Mesenchymal stem cell (in vitro differentiated cells and primary cell): Measurements from ENCODE around the gene NMT1.

Source experiments
- DNase-seq: peaks from one replicate; pipeline ENCODE4 v3.0.0-alpha.2; 2013
- H2AFZ ChIP-seq: one replicate; pipeline ENCODE4 v1.6.1; 2013; ENCODE audit warnings: low read depth, mild to moderate bottlenecking, control low read depth, inconsistent platforms, low read length, moderate library complexity
- H2AK5ac ChIP-seq: 2 replicates; pipeline ENCODE4 v1.6.1; 2013; ENCODE audit warnings: low read length, moderate library complexity, mild to moderate bottlenecking, inconsistent platforms; ENCODE audit not compliant: severe bottlenecking
- H2BK120ac ChIP-seq: one replicate; pipeline ENCODE4 v1.6.1; 2013; ENCODE audit warnings: low read depth, mild to moderate bottlenecking, inconsistent platforms, low read length, moderate library complexity
- H2BK12ac ChIP-seq, 2 experiments: one replicate each; pipeline ENCODE4 v1.6.1; 2013; ENCODE audit warnings: inconsistent platforms in 2 of 2, low read length in 2 of 2, mild to moderate bottlenecking in 2 of 2, moderate library complexity in 2 of 2, control low read depth in 1 of 2
- H2BK15ac ChIP-seq: one replicate; pipeline ENCODE4 v1.6.1; 2013; ENCODE audit warnings: mild to moderate bottlenecking, low read depth, inconsistent platforms; ENCODE audit not compliant: poor library complexity, severe bottlenecking
- H2BK5ac ChIP-seq: 2 replicates; pipeline ENCODE4 v1.6.1; 2013; ENCODE audit warnings: low read depth, mild to moderate bottlenecking, low read length, control low read depth, inconsistent platforms; ENCODE audit not compliant: poor library complexity, severe bottlenecking
- H3K14ac ChIP-seq, 2 experiments: one replicate each; pipeline ENCODE4 v1.6.1; 2013; ENCODE audit warnings: inconsistent platforms in 2 of 2, low read length in 2 of 2, control low read depth in 1 of 2, mild to moderate bottlenecking in 1 of 2, moderate library complexity in 1 of 2
- H3K18ac ChIP-seq, 2 experiments: one replicate each; pipeline ENCODE4 v1.6.1; 2013; ENCODE audit warnings: inconsistent platforms in 2 of 2, low read length in 2 of 2, control low read depth in 1 of 2, low read depth in 1 of 2, mild to moderate bottlenecking in 1 of 2
- H3K23ac ChIP-seq, 2 experiments: one replicate each; pipeline ENCODE4 v1.6.1; 2013; ENCODE audit warnings: inconsistent platforms in 2 of 2, low read length in 2 of 2, mild to moderate bottlenecking in 2 of 2, moderate library complexity in 2 of 2, control low read depth in 1 of 2
- H3K27ac ChIP-seq: 2 replicates; pipeline ENCODE4 v1.5.1; 2013; ENCODE audit warnings: mild to moderate bottlenecking, moderate library complexity, low read length, control low read depth, inconsistent platforms; ENCODE audit not compliant: poor library complexity, severe bottlenecking
- H3K27me3 ChIP-seq, 2 experiments: 2 replicates each; pipeline versions ENCODE4 v1.6.1 to v1.7.0; 2013; ENCODE audit warnings: low read length in 2 of 2, mild to moderate bottlenecking in 2 of 2, moderate library complexity in 2 of 2, control low read depth in 1 of 2, inconsistent platforms in 1 of 2; ENCODE audit not compliant: control insufficient read depth in 1 of 2, insufficient read depth in 1 of 2
- H3K36me3 ChIP-seq, 2 experiments: 2 replicates each; pipeline versions ENCODE4 v1.6.1 to v1.7.0; 2013; ENCODE audit warnings: low read length in 2 of 2, control low read depth in 1 of 2, inconsistent platforms in 1 of 2, low read depth in 1 of 2, mild to moderate bottlenecking in 1 of 2; ENCODE audit not compliant: insufficient read depth in 2 of 2, control insufficient read depth in 1 of 2
- H3K4ac ChIP-seq, 2 experiments: one replicate each; pipeline ENCODE4 v1.6.1; 2013; ENCODE audit warnings: inconsistent platforms in 2 of 2, low read length in 2 of 2, mild to moderate bottlenecking in 2 of 2, moderate library complexity in 2 of 2, control low read depth in 1 of 2, low read depth in 1 of 2
- H3K4me1 ChIP-seq: 2 replicates; pipeline ENCODE4 v1.6.1; 2013; ENCODE audit warnings: low read depth, low read length, control low read depth; ENCODE audit not compliant: control insufficient read depth, insufficient read depth
- H3K4me2 ChIP-seq: 2 replicates; pipeline ENCODE4 v1.6.1; 2013; ENCODE audit warnings: low read length, mild to moderate bottlenecking, inconsistent platforms; ENCODE audit not compliant: poor library complexity, severe bottlenecking
- H3K4me3 ChIP-seq, 2 experiments: 2 replicates each; pipeline versions ENCODE4 v1.5.1 to v1.7.0; 2013; ENCODE audit warnings: low read length in 2 of 2, mild to moderate bottlenecking in 2 of 2, control low read depth in 1 of 2, low read depth in 1 of 2; ENCODE audit not compliant: insufficient read depth in 1 of 2
- H3K79me1 ChIP-seq: replicated peaks from 2 replicates; pipeline ENCODE4 v1.6.1; 2013; ENCODE audit warnings: mild to moderate bottlenecking, control low read depth, low read length, inconsistent platforms; ENCODE audit not compliant: poor library complexity, severe bottlenecking
- H3K9ac ChIP-seq: 2 replicates; pipeline ENCODE4 v1.7.0; 2013; ENCODE audit warnings: mild to moderate bottlenecking, low read length, moderate library complexity
- H3K9me3 ChIP-seq: 2 replicates; pipeline ENCODE4 v1.7.0; 2013; ENCODE audit warnings: mild to moderate bottlenecking, low read length; ENCODE audit not compliant: control insufficient read depth
- H4K8ac ChIP-seq: one replicate; pipeline ENCODE4 v1.6.1; 2013; ENCODE audit warnings: inconsistent platforms, mild to moderate bottlenecking, low read length, moderate library complexity
- H4K91ac ChIP-seq: one replicate; pipeline ENCODE4 v1.6.1; 2013; ENCODE audit warnings: mild to moderate bottlenecking, low read length, inconsistent platforms
- whole genome bisulfite sequencing: methylation state at CpG from one replicate; pipeline ENCODE4 v1.1.7; 2013; ENCODE audit warnings: mixed read lengths; 5-methylcytosine and 5-hydroxymethylcytosine counted together

Gene NMT1

GRCh38 chr17:45036691-45037090 lies 24.4 kb upstream of the NMT1 start:
- H3K9me3 ChIP-seq, result no peaks in the 10 kb centered on the region
- 39% methylated on average over 3 of the region's 3 CpGs for WGBS

GRCh38 chr17:45038728-45039634 lies 22.1 kb upstream of the NMT1 start:
- Histone ChIP-seq H3K79me1 (peaks cover 37% of the 10 kb centered on the region), H3K4ac (no peak overlapping the region), H3K18ac (no peak overlapping the region), H3K9me3 (no peaks in the 10 kb centered on the region), H3K27me3 (no peaks in the 10 kb centered on the region), H2BK12ac (no peak overlapping the region), H3K4me2 (no peak overlapping the region), H3K36me3 (peaks cover 22% of the 10 kb centered on the region in 2 experiments), H3K27ac (peak overlapping the region; percentile 7), H4K91ac (no peak overlapping the region), H2AFZ (no peak overlapping the region), H3K23ac (no peak overlapping the region), H3K9ac (no peak overlapping the region), H3K4me3 (no peak overlapping the region), H3K4me1 (peaks cover 31% of the 10 kb centered on the region), H4K8ac (no peak overlapping the region), H2BK5ac (no peak overlapping the region), H2AK5ac (no peak overlapping the region), H2BK15ac (no peak overlapping the region), H3K14ac (no peak overlapping the region), H2BK120ac (no peak overlapping the region)
- no peak for DNase-seq
- WGBS, result 94% methylated on average over 12 of the region's 13 CpGs

More at GRCh38 chr17:45036691-45037090, 24.4 kb upstream of the NMT1 start:
- peak overlapping the region; percentile 85 for H4K8ac ChIP-seq
- no peak overlapping the region for H3K23ac ChIP-seq
- no peak for DNase-seq
- H2BK12ac ChIP-seq, result no peak overlapping the region
- H3K36me3 ChIP-seq, result peaks cover 36 to 43% of the 10 kb centered on the region in 2 experiments
- no peak overlapping the region for H4K91ac ChIP-seq
- H3K4ac ChIP-seq, result no peak overlapping the region
- no peak overlapping the region for H2BK5ac ChIP-seq
- no peak overlapping the region for H3K18ac ChIP-seq
- no peak overlapping the region for H3K27ac ChIP-seq
- no peak overlapping the region for H2BK120ac ChIP-seq
- H3K4me2 ChIP-seq, result no peak overlapping the region
- H3K79me1 ChIP-seq, result peaks cover 32% of the 10 kb centered on the region
- H2AK5ac ChIP-seq, result no peak overlapping the region
- H3K9ac ChIP-seq, result no peak overlapping the region
- H3K27me3 ChIP-seq, result no peaks in the 10 kb centered on the region
- H3K4me1 ChIP-seq, result peaks cover 20% of the 10 kb centered on the region
- H2AFZ ChIP-seq, result no peak overlapping the region
- no peak overlapping the region for H3K4me3 ChIP-seq
- no peak overlapping the region for H3K14ac ChIP-seq
- H2BK15ac ChIP-seq, result no peak overlapping the region

- no peak overlapping the region for H3K4ac ChIP-seq
- H4K91ac ChIP-seq, result peak overlapping the region; percentile 72
- no peaks in the 10 kb centered on the region for H3K9me3 ChIP-seq
- H3K4me3 ChIP-seq, result no peak overlapping the region
- no peak overlapping the region for H3K14ac ChIP-seq
- peaks cover 34% of the 10 kb centered on the region for H3K4me1 ChIP-seq
- H3K23ac ChIP-seq, result no peak overlapping the region
- H2BK12ac ChIP-seq, result no peak overlapping the region
- peaks cover 10 to 13% of the 10 kb centered on the region in 2 experiments for H3K36me3 ChIP-seq
- no peaks in the 10 kb centered on the region for H3K27me3 ChIP-seq
- no peak overlapping the region for H3K18ac ChIP-seq
- H2BK5ac ChIP-seq, result no peak overlapping the region
- no peak overlapping the region for H4K8ac ChIP-seq
- H2BK120ac ChIP-seq, result no peak overlapping the region
- H3K9ac ChIP-seq, result no peak overlapping the region
- peak overlapping the region; percentile 42 for H2AK5ac ChIP-seq
- DNase-seq, result no peak
- H2AFZ ChIP-seq, result no peak overlapping the region
- no peak overlapping the region for H2BK15ac ChIP-seq
- WGBS, result 91% methylated on average over 4 of the region's 4 CpGs
- H3K79me1 ChIP-seq, result peaks cover 42% of the 10 kb centered on the region
- no peak overlapping the region for H3K4me2 ChIP-seq
- no peak overlapping the region for H3K27ac ChIP-seq
These were observed 20.7 kb upstream of the NMT1 start for GRCh38 chr17:45040459-45040858.

GRCh38 chr17:45042346-45043120 lies 18.6 kb upstream of the NMT1 start:
- peak overlapping the region; percentile 70 for H4K91ac ChIP-seq
- no peaks in the 10 kb centered on the region for H3K27me3 ChIP-seq
- no peak overlapping the region for H2BK120ac ChIP-seq
- no peak overlapping the region for H3K4ac ChIP-seq
- H2BK12ac ChIP-seq, result no peak overlapping the region
- peaks cover 5 to 10% of the 10 kb centered on the region in 2 experiments for H3K36me3 ChIP-seq
- H2AFZ ChIP-seq, result no peak overlapping the region
- H3K18ac ChIP-seq, result no peak overlapping the region
- no peak overlapping the region for H3K4me2 ChIP-seq
- H2AK5ac ChIP-seq, result no peak overlapping the region
- H2BK15ac ChIP-seq, result no peak overlapping the region
- H3K9me3 ChIP-seq, result no peaks in the 10 kb centered on the region
- WGBS, result 83% methylated on average over 9 of the region's 11 CpGs
- no peak overlapping the region for H3K4me3 ChIP-seq
- H3K14ac ChIP-seq, result no peak overlapping the region
- H3K27ac ChIP-seq, result peak overlapping the region; percentile 6
- H3K23ac ChIP-seq, result no peak overlapping the region
- H3K9ac ChIP-seq, result no peak overlapping the region
- H3K79me1 ChIP-seq, result peaks cover 38% of the 10 kb centered on the region
- DNase-seq, result no peak
- H2BK5ac ChIP-seq, result no peak overlapping the region
- H4K8ac ChIP-seq, result no peak overlapping the region
- H3K4me1 ChIP-seq, result peaks cover 39% of the 10 kb centered on the region
